Keratinocyte (primary cell): ENCODE results near the gene EIF3C. TPM values are rescaled to one million over a fixed set of nuclear protein-coding genes. Genes with fewer than 3 reads are reported as not detected.
"Not testable (repeated sequence)": the region's sequence is repeated elsewhere in the genome, so short reads cannot be mapped to it uniquely, and the experiment has no call there.

Experiments
- DNase-seq: peaks from one replicate; pipeline ENCODE4 v3.0.0-alpha.2; 2011; ENCODE audit warnings: low read depth, missing footprints, low spot score
- FAIRE-seq: peaks from 2 replicates; lab custom pipeline; 2011; peaks lifted over from hg19 to GRCh38; lab: Jason Lieb, UNC
- H2AFZ ChIP-seq: 2 replicates; pipeline ENCODE4 v1.6.0; 2012; ENCODE audit warnings: low read length, control low read depth, inconsistent platforms; ENCODE audit not compliant: control insufficient read depth
- H3K27ac ChIP-seq: 2 replicates; pipeline ENCODE4 v1.5.1; 2011; ENCODE audit warnings: low read length; ENCODE audit not compliant: control insufficient read depth, insufficient read depth
- H3K27me3 ChIP-seq: 3 replicates; pipeline ENCODE4 v1.6.0; 2011; ENCODE audit warnings: low read length; ENCODE audit not compliant: control insufficient read depth, insufficient read depth; ENCODE audit errors: extremely low read depth
- H3K36me3 ChIP-seq, 2 experiments: 2 replicates in 1 of 2; 3 replicates in 1 of 2; pipeline ENCODE4 v1.5.1; 2011; ENCODE audit warnings: low read length in 2 of 2, mild to moderate bottlenecking in 1 of 2; ENCODE audit not compliant: control insufficient read depth in 2 of 2, insufficient read depth in 2 of 2; ENCODE audit errors: extremely low read depth in 1 of 2
- H3K4me1 ChIP-seq: 3 replicates; pipeline ENCODE4 v1.5.1; 2011; ENCODE audit warnings: low read length; ENCODE audit not compliant: control insufficient read depth, insufficient read depth; ENCODE audit errors: extremely low read depth
- H3K4me2 ChIP-seq: 3 replicates; pipeline ENCODE4 v1.6.0; 2011; ENCODE audit warnings: low read depth, low read length; ENCODE audit not compliant: control insufficient read depth, insufficient read depth; ENCODE audit errors: extremely low read depth
- H3K4me3 ChIP-seq, 3 experiments: fragments of 200-600 bp in 1 of 3; sonication (generic) in 1 of 3; 2 replicates in 2 of 3; 3 replicates in 1 of 3; pipeline ENCODE4 v1.5.1; 2011 to 2016; ENCODE audit warnings: low read length in 3 of 3, mild to moderate bottlenecking in 3 of 3, control low read depth in 2 of 3, inconsistent platforms in 1 of 3, low read depth in 1 of 3, mixed read lengths in 1 of 3, mixed run types in 1 of 3, moderate library complexity in 1 of 3; ENCODE audit not compliant: control insufficient read depth in 2 of 3, insufficient read depth in 2 of 3; ENCODE audit errors: extremely low read depth in 1 of 3
- H3K79me2 ChIP-seq: 2 replicates; pipeline ENCODE4 v1.6.0; 2012; ENCODE audit warnings: low read length; ENCODE audit not compliant: control insufficient read depth, insufficient read depth
- H3K9ac ChIP-seq: 3 replicates; pipeline ENCODE4 v1.6.0; 2011; ENCODE audit warnings: low read length; ENCODE audit not compliant: control insufficient read depth, insufficient read depth; ENCODE audit errors: extremely low read depth
- H3K9me1 ChIP-seq: 3 replicates; pipeline ENCODE4 v1.6.0; 2011; ENCODE audit warnings: low read length; ENCODE audit not compliant: control insufficient read depth, insufficient read depth; ENCODE audit errors: extremely low read depth
- H3K9me3 ChIP-seq: 2 replicates; pipeline ENCODE4 v1.5.1; 2012; ENCODE audit warnings: low read depth, low read length; ENCODE audit not compliant: control insufficient read depth
- H4K20me1 ChIP-seq: 3 replicates; pipeline ENCODE4 v1.6.0; 2011; ENCODE audit warnings: low read length; ENCODE audit not compliant: control insufficient read depth, insufficient read depth; ENCODE audit errors: extremely low read depth
- dilution Hi-C: fragments of 300-500 bp; cut with MboI; formaldehyde crosslinking; loops from one replicate; pipeline ENCODE4 v1.7.0; 2020; ENCODE audit warnings: low sequenced_read_pairs; ENCODE audit not compliant: extremely low pct_ligation_motif_present
- polyA plus RNA-seq, 5 experiments: library from polyadenylated mRNA; depleted of rRNA in 3 of 5; stranded (reverse) in 3 of 5; stranded (forward) in 1 of 5; unstranded in 1 of 5; fragments of >200 nt; gene quantifications; 1 replicate in 1 of 5; 2 replicates in 3 of 5; 3 replicates in 1 of 5; pipeline versions ENCODE4 v1.2.1 to v1.2.3, GENCODE V29; 2011 to 2012; ENCODE audit warnings: missing spikeins in 2 of 5, low read depth in 1 of 5, low replicate concordance in 1 of 5

The EIF3C gene
- polyA plus RNA-seq, 1 donor (not counting 4 experiments of a cell fraction or from before 2014, with no cell fraction given): 510 TPM

- H3K4me3 ChIP-seq, H3K36me3 ChIP-seq, dilution Hi-C loops, FAIRE-seq, DNase-seq, H4K20me1 ChIP-seq, H3K27me3 ChIP-seq, H3K27ac ChIP-seq, H3K9me3 ChIP-seq, H3K9ac ChIP-seq, H3K79me2 ChIP-seq, H3K4me2 ChIP-seq, H2AFZ ChIP-seq, H3K4me1 ChIP-seq, H3K9me1 ChIP-seq: not testable (repeated sequence)
Observed at GRCh38 chr16:28749997-28750465, 38.8 kb downstream of the EIF3C start.

- H3K27ac ChIP-seq, H3K36me3 ChIP-seq, H3K4me2 ChIP-seq, H3K4me1 ChIP-seq, H2AFZ ChIP-seq, H3K9ac ChIP-seq, FAIRE-seq, H3K27me3 ChIP-seq, H3K9me1 ChIP-seq, H4K20me1 ChIP-seq, dilution Hi-C loops, H3K79me2 ChIP-seq, H3K4me3 ChIP-seq, H3K9me3 ChIP-seq, DNase-seq: not testable (repeated sequence)
Observed at GRCh38 chr16:28750469-28751067, 39.3 kb downstream of the EIF3C start.

DNA sequence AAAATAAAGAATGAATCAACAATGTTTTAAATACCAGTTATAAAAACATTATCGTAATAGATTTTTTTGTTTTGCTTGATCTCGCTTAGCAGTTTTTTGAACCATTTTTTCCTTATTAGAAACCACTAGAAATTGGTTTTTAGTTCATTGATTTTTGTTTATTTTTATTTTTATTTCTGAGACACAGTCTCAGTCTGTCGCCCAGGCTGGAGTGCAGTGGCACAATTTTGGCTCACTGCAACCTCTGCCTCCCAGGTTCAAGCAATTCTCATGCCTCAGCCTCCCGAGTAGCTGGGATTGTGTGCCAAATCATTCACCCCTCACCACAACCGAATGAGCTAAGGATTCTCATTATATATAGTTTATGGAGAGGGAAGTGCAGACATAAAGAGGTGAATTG is 40.2 kb downstream of the EIF3C start, which contains the start of gene NPIPB9:
NPIPB9 (plus strand) TSS at position 301 of the 400 bp plus-strand sequence.
- H3K36me3 ChIP-seq, H3K9me1 ChIP-seq, H3K79me2 ChIP-seq, H3K9me3 ChIP-seq, dilution Hi-C loops, H3K9ac ChIP-seq, DNase-seq, H3K27me3 ChIP-seq, H3K4me2 ChIP-seq, H2AFZ ChIP-seq, H4K20me1 ChIP-seq, H3K4me3 ChIP-seq, H3K4me1 ChIP-seq, H3K27ac ChIP-seq, FAIRE-seq: not testable (repeated sequence)

GRCh38 chr16:28781697-28782096 is 70.4 kb downstream of the EIF3C start:
- H3K4me1 ChIP-seq, H2AFZ ChIP-seq, H3K79me2 ChIP-seq, H3K36me3 ChIP-seq, H3K4me2 ChIP-seq, FAIRE-seq, H3K4me3 ChIP-seq, H3K27ac ChIP-seq, H3K9me1 ChIP-seq, H3K27me3 ChIP-seq, DNase-seq, H3K9ac ChIP-seq, H4K20me1 ChIP-seq, dilution Hi-C loops, H3K9me3 ChIP-seq: not testable (repeated sequence)

- H3K4me1 ChIP-seq, H3K36me3 ChIP-seq, H3K27ac ChIP-seq, H3K4me2 ChIP-seq, H3K9ac ChIP-seq, H3K9me3 ChIP-seq, DNase-seq, H2AFZ ChIP-seq, H3K79me2 ChIP-seq, FAIRE-seq, H4K20me1 ChIP-seq, H3K4me3 ChIP-seq, dilution Hi-C loops, H3K27me3 ChIP-seq, H3K9me1 ChIP-seq: not testable (repeated sequence)
Observed at GRCh38 chr16:28782357-28782756, 71.1 kb downstream of the EIF3C start.
